Dendritic cell treated with granulocyte-macrophage colony-stimulating factor and Interleukin-4, amounts not matched to agents 40 ng/mL and 50 ng/mL, for 4 days (primary cell): ENCODE measurements around the gene CSAD.
A peak's percentile ranks its signal among the peaks of the same experiment; 100 is the strongest.

Source experiments
- H3K27ac Mint-ChIP-seq: one replicate; pipeline ENCODE4 v1.8.0; 2022; ENCODE audit warnings: mild to moderate bottlenecking, mixed read lengths
- H3K27me3 Mint-ChIP-seq: one replicate; pipeline ENCODE4 v1.8.0; 2022; ENCODE audit warnings: mild to moderate bottlenecking, mixed read lengths
- H3K36me3 Mint-ChIP-seq: one replicate; pipeline ENCODE4 v1.8.0; 2022; ENCODE audit warnings: low read depth, mixed read lengths
- H3K4me1 Mint-ChIP-seq: one replicate; pipeline ENCODE4 v1.8.0; 2022; ENCODE audit warnings: low read depth, mixed read lengths
- H3K4me3 Mint-ChIP-seq: one replicate; pipeline ENCODE4 v1.8.0; 2022; ENCODE audit warnings: mild to moderate bottlenecking, moderate library complexity, mixed read lengths
- H3K9me3 Mint-ChIP-seq: one replicate; pipeline ENCODE4 v1.8.0; 2022; ENCODE audit warnings: mixed read lengths
- intact Hi-C: fragments of 100-400 bp; cut with micrococcal nuclease; formaldehyde crosslinking; loops from one replicate; pipeline ENCODE4 v1.15.0; 2022

The CSAD gene

GRCh38 chr12:53180220-53180930 is at the start of gene CSAD, which contains the start of gene ZNF740:
Gene CSAD (minus strand): TSS chr12:53180925. CDS start chr12:53173470, 7,455 bp downstream.
Gene ZNF740 (plus strand): TSS chr12:53180722. CDS start chr12:53181984, 1,262 bp downstream.
- Mint-ChIP-seq H3K36me3 (peaks cover 43% of the 10 kb centered on the region), H3K9me3 (no peaks in the 10 kb centered on the region), H3K27me3 (no peaks in the 10 kb centered on the region), H3K4me3 (peak within 1 kb of the TSS; percentile 86), H3K27ac (peak within 1 kb of the TSS; percentile 84), H3K4me1 (peaks cover 52% of the 10 kb centered on the region)
- intact Hi-C loops, result no loop called here

DNA sequence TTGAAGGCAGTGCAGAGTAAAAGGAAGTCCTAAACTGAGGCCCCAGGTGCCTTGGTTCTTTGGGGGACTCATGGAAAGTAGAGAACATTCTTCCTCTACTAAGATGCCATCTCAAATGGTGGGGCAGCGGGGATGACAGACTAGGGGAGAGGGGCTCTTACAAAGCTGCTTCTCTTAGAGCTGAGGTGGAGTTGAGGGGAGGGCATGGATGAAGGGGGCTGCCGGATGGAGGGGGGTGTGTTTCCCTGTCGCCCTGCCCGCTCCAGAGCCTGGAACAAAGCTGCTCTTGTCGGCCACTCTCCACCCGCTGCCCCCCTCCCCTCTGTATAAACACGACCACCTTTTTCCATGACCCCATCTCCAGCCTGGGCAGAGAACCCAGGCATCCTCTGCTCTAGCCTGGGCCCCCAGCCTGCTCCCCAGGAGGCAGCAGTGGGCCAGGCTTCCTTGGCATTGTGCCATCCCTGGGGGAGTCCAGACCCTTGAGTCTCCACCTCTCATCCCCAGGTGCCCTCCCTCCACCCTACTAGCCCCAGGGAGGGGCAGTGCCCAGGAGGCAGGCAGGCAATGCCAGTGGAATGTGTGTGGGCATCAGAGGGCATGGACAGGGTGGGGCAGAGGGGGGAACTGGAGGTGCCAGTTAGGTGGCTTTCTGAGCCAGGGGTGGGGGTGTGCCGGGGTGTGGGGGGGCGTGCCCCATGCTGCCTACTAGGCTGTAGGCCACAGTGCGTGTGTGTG is 49.6 kb upstream of the CSAD start:
- no peaks in the 10 kb centered on the region for H3K9me3 Mint-ChIP-seq
- H3K4me3 Mint-ChIP-seq, result no peak overlapping the region

GRCh38 chr12:53229454-53229853 is 48.7 kb upstream of the CSAD start:
- Mint-ChIP-seq H3K9me3 (no peaks in the 10 kb centered on the region), H3K4me1 (peaks cover 71% of the 10 kb centered on the region), H3K36me3 (no peaks in the 10 kb centered on the region), H3K27me3 (peaks cover 57% of the 10 kb centered on the region), H3K4me3 (no peak overlapping the region), H3K27ac (peak overlapping the region; percentile 4)
- intact Hi-C loops, result no loop called here

More for the DNA sequence above, 49.6 kb upstream of the CSAD start:
- Mint-ChIP-seq H3K36me3 (no peaks in the 10 kb centered on the region), H3K27me3 (peaks cover 60% of the 10 kb centered on the region), H3K27ac (peak overlapping the region; percentile 37), H3K4me1 (peaks cover 63% of the 10 kb centered on the region)
- intact Hi-C loops, result no loop called here

- no peak overlapping the region for H3K4me3 Mint-ChIP-seq
- no peaks in the 10 kb centered on the region for H3K9me3 Mint-ChIP-seq
- intact Hi-C loops, result no loop called here
- H3K27me3 Mint-ChIP-seq, result peaks cover 46% of the 10 kb centered on the region
- H3K27ac Mint-ChIP-seq, result no peak overlapping the region
- no peaks in the 10 kb centered on the region for H3K36me3 Mint-ChIP-seq
- peaks cover 73% of the 10 kb centered on the region for H3K4me1 Mint-ChIP-seq
Observed at GRCh38 chr12:53227836-53228235, 47.1 kb upstream of the CSAD start.

- H3K9me3 Mint-ChIP-seq, result no peaks in the 10 kb centered on the region
- intact Hi-C loops, result no loop called here
- no peaks in the 10 kb centered on the region for H3K36me3 Mint-ChIP-seq
- peaks cover 42% of the 10 kb centered on the region for H3K27me3 Mint-ChIP-seq
- no peak overlapping the region for H3K4me3 Mint-ChIP-seq
- H3K4me1 Mint-ChIP-seq, result peaks cover 73% of the 10 kb centered on the region
- H3K27ac Mint-ChIP-seq, result no peak overlapping the region
Observed at GRCh38 chr12:53227341-53227740, 46.6 kb upstream of the CSAD start.

- H3K36me3 Mint-ChIP-seq, result no peaks in the 10 kb centered on the region
- H3K27me3 Mint-ChIP-seq, result peaks cover 44% of the 10 kb centered on the region
- H3K4me3 Mint-ChIP-seq, result no peak overlapping the region
- H3K9me3 Mint-ChIP-seq, result no peaks in the 10 kb centered on the region
- intact Hi-C loops, result no loop called here
- no peak overlapping the region for H3K27ac Mint-ChIP-seq
- peaks cover 76% of the 10 kb centered on the region for H3K4me1 Mint-ChIP-seq
Observed at GRCh38 chr12:53226815-53227214, 46.1 kb upstream of the CSAD start.

GRCh38 chr12:53225635-53226424 is 45.1 kb upstream of the CSAD start:
- no peak overlapping the region for H3K27ac Mint-ChIP-seq
- intact Hi-C loops, result no loop called here
- no peaks in the 10 kb centered on the region for H3K36me3 Mint-ChIP-seq
- no peak overlapping the region for H3K4me3 Mint-ChIP-seq
- peaks cover 83% of the 10 kb centered on the region for H3K4me1 Mint-ChIP-seq
- no peaks in the 10 kb centered on the region for H3K9me3 Mint-ChIP-seq
- H3K27me3 Mint-ChIP-seq, result peaks cover 37% of the 10 kb centered on the region

GRCh38 chr12:53224897-53225634 is 44.3 kb upstream of the CSAD start:
- peaks cover 32% of the 10 kb centered on the region for H3K27me3 Mint-ChIP-seq
- H3K9me3 Mint-ChIP-seq, result no peaks in the 10 kb centered on the region
- peak overlapping the region; percentile 36 for H3K27ac Mint-ChIP-seq
- H3K4me1 Mint-ChIP-seq, result peaks cover 86% of the 10 kb centered on the region
- intact Hi-C loops, result no loop called here
- no peaks in the 10 kb centered on the region for H3K36me3 Mint-ChIP-seq
- H3K4me3 Mint-ChIP-seq, result peak overlapping the region; percentile 7

- H3K9me3 Mint-ChIP-seq, result no peaks in the 10 kb centered on the region
- peaks cover 5% of the 10 kb centered on the region for H3K36me3 Mint-ChIP-seq
- peak overlapping the region; percentile 7 for H3K4me3 Mint-ChIP-seq
- H3K4me1 Mint-ChIP-seq, result peaks cover 84% of the 10 kb centered on the region
- intact Hi-C loops, result no loop called here
- H3K27me3 Mint-ChIP-seq, result peaks cover 24% of the 10 kb centered on the region
- H3K27ac Mint-ChIP-seq, result peak overlapping the region; percentile 36
Observed at GRCh38 chr12:53224061-53224896, 43.6 kb upstream of the CSAD start.

DNA sequence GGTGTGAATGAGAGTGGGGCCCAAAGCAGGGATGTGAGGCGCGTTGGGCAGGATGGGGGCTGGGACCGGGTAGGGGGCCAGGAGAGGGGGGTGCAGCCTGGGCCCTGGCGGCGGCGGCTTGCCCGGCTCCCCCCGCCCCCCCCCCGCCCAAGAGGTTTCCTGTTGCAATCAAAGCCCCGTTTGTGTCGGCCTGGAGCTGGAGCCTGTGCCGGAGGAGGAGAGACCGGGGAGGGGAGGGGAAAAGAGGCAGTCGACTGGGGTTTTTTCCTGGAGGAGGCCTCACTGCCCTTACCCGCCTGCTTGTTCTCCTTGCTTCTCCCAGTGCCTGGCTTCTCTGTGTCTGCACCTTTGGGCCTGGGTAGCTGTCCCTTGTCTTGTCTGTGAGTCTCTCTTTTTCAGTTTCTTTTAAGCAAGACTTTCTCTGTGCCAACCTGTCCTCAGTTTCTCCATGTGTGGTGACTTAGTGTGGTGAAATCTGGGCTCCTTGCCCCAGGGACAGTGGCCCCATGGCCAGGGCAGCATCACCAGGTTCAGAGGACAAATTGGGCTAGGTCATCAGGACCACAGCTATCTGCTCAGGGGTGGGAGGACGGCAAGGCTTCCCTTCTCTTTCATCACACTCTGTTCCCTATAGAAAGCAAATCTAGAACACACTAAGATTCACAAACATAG is 42.8 kb upstream of the CSAD start:
- Mint-ChIP-seq H3K36me3 (peaks cover 8% of the 10 kb centered on the region), H3K9me3 (no peaks in the 10 kb centered on the region), H3K4me1 (peaks cover 85% of the 10 kb centered on the region), H3K27ac (peak overlapping the region; percentile 36), H3K4me3 (no peak overlapping the region), H3K27me3 (peaks cover 24% of the 10 kb centered on the region)
- intact Hi-C loops, result no loop called here

DNA sequence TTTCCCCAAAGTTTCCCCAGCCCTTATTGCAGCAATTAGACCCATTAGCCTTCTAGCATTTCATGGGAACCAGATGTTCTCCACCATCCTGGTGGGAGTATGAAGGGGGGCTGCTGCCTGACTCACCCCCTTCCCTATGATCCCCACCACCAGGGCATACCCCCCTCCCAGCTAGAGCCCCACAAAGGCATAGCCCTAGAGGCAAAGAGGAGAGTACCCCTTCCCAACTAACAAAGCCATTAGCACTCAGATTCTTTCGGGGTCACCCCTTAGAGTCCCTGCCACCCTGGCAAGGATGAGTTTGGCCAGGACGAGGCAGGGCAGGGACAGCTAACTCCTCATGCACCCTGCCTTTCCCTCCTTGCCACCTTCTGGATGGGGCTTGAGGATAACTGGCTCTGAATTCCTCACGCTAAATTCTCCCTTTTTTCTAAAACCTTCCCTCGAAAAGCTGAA is 42.1 kb upstream of the CSAD start:
- no peak overlapping the region for H3K4me3 Mint-ChIP-seq
- peaks cover 8% of the 10 kb centered on the region for H3K36me3 Mint-ChIP-seq
- no peaks in the 10 kb centered on the region for H3K9me3 Mint-ChIP-seq
- H3K27me3 Mint-ChIP-seq, result peaks cover 24% of the 10 kb centered on the region
- H3K4me1 Mint-ChIP-seq, result peaks cover 85% of the 10 kb centered on the region
- intact Hi-C loops, result no loop called here
- H3K27ac Mint-ChIP-seq, result peak overlapping the region; percentile 36

- Mint-ChIP-seq H3K9me3 (no peaks in the 10 kb centered on the region), H3K36me3 (peaks cover 10% of the 10 kb centered on the region), H3K4me1 (peaks cover 85% of the 10 kb centered on the region), H3K27me3 (peaks cover 24% of the 10 kb centered on the region), H3K27ac (peak overlapping the region; percentile 96), H3K4me3 (peak overlapping the region; percentile 54)
- intact Hi-C loops, result no loop called here
Observed at GRCh38 chr12:53222170-53222721, 41.5 kb upstream of the CSAD start.
